H1 (cell line): ENCODE results near the gene CUBN. TPM values are rescaled to one million over a fixed set of nuclear protein-coding genes. Genes with fewer than 3 reads are reported as not detected.

ENCODE experiments used
- CTCF ChIA-PET: fragments of 300-600 bp; sonication (Branson Sonifier 250); formaldehyde crosslinking; loops from one replicate; lab custom pipeline; 2021; ENCODE audit not compliant: partially characterized antibody; lab: Charles Lee
- POLR2A ChIA-PET: fragments of 300-600 bp; sonication (Branson Sonifier 250); formaldehyde crosslinking; loops from one replicate; lab custom pipeline; 2021; ENCODE audit warnings: inconsistent platforms; ENCODE audit not compliant: partially characterized antibody; lab: Charles Lee
- DNase-seq, 2 experiments: peaks; one replicate each; pipeline versions ENCODE4 v3.0.0 to v3.0.0-alpha.2; 2010 to 2022; ENCODE audit warnings: low spot score in 2 of 2, low read depth in 1 of 2, mixed read lengths in 1 of 2
- FAIRE-seq: peaks from 2 replicates; lab custom pipeline; 2011; peaks lifted over from hg19 to GRCh38; lab: Jason Lieb, UNC
- H2AFZ ChIP-seq: 2 replicates; pipeline ENCODE4 v1.8.1; 2012; ENCODE audit warnings: low read length, inconsistent platforms
- H2AK5ac ChIP-seq: 2 replicates; pipeline ENCODE4 v1.6.1; 2013; ENCODE audit warnings: low read depth, low read length
- H2BK120ac ChIP-seq: replicated peaks from 2 replicates; pipeline ENCODE3; 2013; ENCODE audit warnings: low read depth, low read length, inconsistent platforms
- H2BK12ac ChIP-seq: 2 replicates; pipeline ENCODE4 v1.6.1; 2013; ENCODE audit warnings: low read depth, low read length
- H2BK15ac ChIP-seq: 2 replicates; pipeline ENCODE4 v1.6.1; 2013; ENCODE audit warnings: low read length
- H2BK20ac ChIP-seq: 2 replicates; pipeline ENCODE4 v1.6.1; 2013; ENCODE audit warnings: low read length
- H2BK5ac ChIP-seq: 2 replicates; pipeline ENCODE4 v1.6.1; 2013; ENCODE audit warnings: low read depth, low read length
- H3K14ac ChIP-seq: 2 replicates; pipeline ENCODE4 v1.6.1; 2013; ENCODE audit warnings: inconsistent platforms; ENCODE audit not compliant: insufficient read length
- H3K18ac ChIP-seq: 2 replicates; pipeline ENCODE4 v1.6.1; 2013; ENCODE audit warnings: low read length; ENCODE audit errors: extremely low read depth
- H3K23ac ChIP-seq: 2 replicates; pipeline ENCODE4 v1.6.1; 2013; ENCODE audit warnings: inconsistent platforms; ENCODE audit not compliant: insufficient read length
- H3K23me2 ChIP-seq: 2 replicates; pipeline ENCODE4 v1.6.1; 2013; ENCODE audit warnings: low read depth, low read length
- H3K27ac ChIP-seq: 2 replicates; pipeline ENCODE4 v1.6.1; 2011; ENCODE audit warnings: low read depth, low read length, inconsistent platforms
- H3K27me3 ChIP-seq, 4 experiments: replicated peaks in 1 of 4; 1 replicate in 1 of 4; 2 replicates in 3 of 4; pipeline versions ENCODE4 v1.6.1 to v1.8.1; 2011 to 2013; ENCODE audit warnings: low read length in 3 of 4, mild to moderate bottlenecking in 3 of 4, inconsistent platforms in 2 of 4, mixed read lengths in 2 of 4, moderate library complexity in 1 of 4; ENCODE audit not compliant: control insufficient read depth in 3 of 4, insufficient read depth in 3 of 4; ENCODE audit errors: extremely low read depth in 1 of 4
- H3K36me3 ChIP-seq, 4 experiments: 2 replicates each; pipeline versions ENCODE4 v1.6.1 to v1.8.1; 2011 to 2013; ENCODE audit warnings: mild to moderate bottlenecking in 4 of 4, low read length in 3 of 4, moderate library complexity in 2 of 4, control low read depth in 1 of 4, inconsistent platforms in 1 of 4; ENCODE audit not compliant: insufficient read depth in 4 of 4, control insufficient read depth in 2 of 4
- H3K4ac ChIP-seq: replicated peaks from 2 replicates; pipeline ENCODE3; 2013; ENCODE audit warnings: low read length, low read depth, mixed read lengths, inconsistent platforms; ENCODE audit not compliant: insufficient read length
- H3K4me1 ChIP-seq, 4 experiments: replicated peaks in 1 of 4; 1 replicate in 1 of 4; 2 replicates in 3 of 4; pipeline versions ENCODE4 v1.6.1 to v1.8.1; 2011 to 2013; ENCODE audit warnings: low read length in 3 of 4, inconsistent platforms in 2 of 4, mixed read lengths in 1 of 4; ENCODE audit not compliant: insufficient read depth in 4 of 4, control insufficient read depth in 3 of 4
- H3K4me2 ChIP-seq, 2 experiments: 2 replicates each; pipeline versions ENCODE4 v1.6.1 to v1.8.1; 2011 to 2013; ENCODE audit warnings: low read depth in 2 of 2, low read length in 2 of 2, control low read depth in 1 of 2, inconsistent platforms in 1 of 2, mild to moderate bottlenecking in 1 of 2; ENCODE audit not compliant: insufficient read depth in 1 of 2
- H3K4me3 ChIP-seq, 4 experiments: fragments of 200-600, 300-600 bp in 1 of 4; sonication (generic), shearing (Covaris generic), sonication (Bioruptor Twin) in 1 of 4; 2 replicates each; pipeline versions ENCODE4 v1.5.1 to v1.8.1; 2011 to 2016; ENCODE audit warnings: low read length in 4 of 4, low read depth in 3 of 4, control low read depth in 2 of 4, inconsistent platforms in 2 of 4, mild to moderate bottlenecking in 2 of 4, mixed read lengths in 1 of 4, moderate library complexity in 1 of 4; ENCODE audit not compliant: insufficient read depth in 2 of 4; ENCODE audit errors: extremely low read depth in 1 of 4
- H3K56ac ChIP-seq: replicated peaks from 2 replicates; pipeline ENCODE3; 2013; ENCODE audit warnings: low read depth, mild to moderate bottlenecking, mixed read lengths, low read length, inconsistent platforms; ENCODE audit not compliant: insufficient read length
- H3K79me1 ChIP-seq: 2 replicates; pipeline ENCODE4 v1.6.1; 2013; ENCODE audit warnings: low read depth, low read length, control low read depth
- H3K79me2 ChIP-seq, 2 experiments: 2 replicates each; pipeline versions ENCODE4 v1.6.1 to v1.8.1; 2012 to 2013; ENCODE audit warnings: low read length in 2 of 2, mild to moderate bottlenecking in 2 of 2, inconsistent platforms in 1 of 2; ENCODE audit not compliant: insufficient read depth in 2 of 2, control insufficient read depth in 1 of 2
- H3K9ac ChIP-seq, 4 experiments: replicated peaks in 1 of 4; 1 replicate in 1 of 4; 2 replicates in 3 of 4; pipeline versions ENCODE4 v1.6.1 to v1.8.1; 2011 to 2013; ENCODE audit warnings: low read depth in 3 of 4, low read length in 3 of 4, control low read depth in 2 of 4, mild to moderate bottlenecking in 2 of 4, moderate library complexity in 2 of 4, inconsistent platforms in 1 of 4; ENCODE audit errors: extremely low read depth in 1 of 4
- H3K9me3 ChIP-seq, 2 experiments: 2 replicates each; pipeline versions ENCODE4 v1.6.1 to v1.8.1; 2012 to 2013; ENCODE audit warnings: mild to moderate bottlenecking in 2 of 2, moderate library complexity in 2 of 2, control low read depth in 1 of 2, inconsistent platforms in 1 of 2, low read depth in 1 of 2, low read length in 1 of 2, mixed read lengths in 1 of 2; ENCODE audit not compliant: insufficient read depth in 2 of 2
- H4K20me1 ChIP-seq, 2 experiments: replicated peaks in 1 of 2; 2 replicates each; pipeline versions ENCODE3 to v1.8.1; 2011 to 2013; ENCODE audit warnings: inconsistent platforms in 2 of 2, low read length in 2 of 2, mild to moderate bottlenecking in 1 of 2; ENCODE audit not compliant: insufficient read depth in 2 of 2, control insufficient read depth in 1 of 2
- H4K5ac ChIP-seq: 2 replicates; pipeline ENCODE4 v1.6.1; 2013; ENCODE audit warnings: low read length, low read depth, mixed read lengths, inconsistent platforms; ENCODE audit not compliant: insufficient read length
- H4K8ac ChIP-seq: 2 replicates; pipeline ENCODE4 v1.8.0; 2013; ENCODE audit warnings: mild to moderate bottlenecking, moderate library complexity, low read length, inconsistent platforms; ENCODE audit not compliant: insufficient read depth; ENCODE audit errors: extremely low read depth
- H4K91ac ChIP-seq: replicated peaks from 2 replicates; pipeline ENCODE3; 2013; ENCODE audit warnings: low read length, mixed read lengths, inconsistent platforms; ENCODE audit not compliant: insufficient read length
- ASH2L ChIP-seq: fragments of 200-600, 300-600 bp; sonication (generic); IDR thresholded peaks from one replicate; pipeline ENCODE4 v1.7.1; 2017; ENCODE audit warnings: low read length
- BRCA1 ChIP-seq: IDR thresholded peaks from 2 replicates; pipeline ENCODE4 v1.6.1; 2012; ENCODE audit warnings: low read depth, low read length, improper control_type of control experiment
- CREB1 ChIP-seq: IDR thresholded peaks from 2 replicates; pipeline ENCODE4 v1.6.1; 2012; ENCODE audit warnings: inconsistent platforms
- E2F6 ChIP-seq: IDR thresholded peaks from 2 replicates; pipeline ENCODE4 v1.6.1; 2012; ENCODE audit warnings: inconsistent platforms
- EGR1 ChIP-seq: IDR thresholded peaks from 2 replicates; pipeline ENCODE4 v1.6.1; 2011; ENCODE audit warnings: low read depth, low read length, borderline replicate concordance
- POLR2AphosphoS5 ChIP-seq: IDR thresholded peaks from 2 replicates; pipeline ENCODE4 v1.6.1; 2011; ENCODE audit warnings: low read depth, low read length
- RAD21 ChIP-seq, 2 experiments: IDR thresholded peaks in 1 of 2; conservative IDR thresholded peaks in 1 of 2; 2 replicates each; pipeline ENCODE4 v1.6.1; 2011; ENCODE audit warnings: low read depth in 2 of 2, low read length in 2 of 2, improper control_type of control experiment in 1 of 2, inconsistent platforms in 1 of 2, mild to moderate bottlenecking in 1 of 2, moderate library complexity in 1 of 2
- SIN3A ChIP-seq, 2 experiments: IDR thresholded peaks in 1 of 2; conservative IDR thresholded peaks in 1 of 2; 2 replicates each; pipeline ENCODE4 v1.6.1; 2011 to 2012; ENCODE audit warnings: low read length in 2 of 2, improper control_type of control experiment in 1 of 2, low read depth in 1 of 2, mild to moderate bottlenecking in 1 of 2
- SP4 ChIP-seq: IDR thresholded peaks from 2 replicates; pipeline ENCODE4 v1.6.1; 2012; ENCODE audit warnings: low read length, inconsistent platforms
- TEAD4 ChIP-seq: IDR thresholded peaks from 2 replicates; pipeline ENCODE4 v1.6.1; 2012; ENCODE audit warnings: low read depth, low read length, inconsistent platforms, mixed read lengths
- WGBS, 2 experiments: shearing (Covaris generic) in 1 of 2; methylation state at CpG; one replicate each; pipeline versions ENCODE4 v1.1.6 to v1.1.7; 2013 to 2015; ENCODE audit warnings: low lambda C conversion rate in 2 of 2, mixed read lengths in 2 of 2, inconsistent platforms in 1 of 2, low coverage in 1 of 2, missing lambda C conversion rate in 1 of 2; ENCODE audit not compliant: insufficient replicate concordance in 2 of 2, insufficient coverage in 1 of 2, insufficient read length in 1 of 2; ENCODE audit errors: extremely low coverage in 1 of 2, missing lambda C conversion rate in 1 of 2; 5-methylcytosine and 5-hydroxymethylcytosine counted together
- polyA plus RNA-seq, 7 experiments: library from polyadenylated mRNA; depleted of rRNA in 3 of 7; stranded (reverse) in 5 of 7; unstranded in 2 of 7; fragments of >200 nt in 5 of 7; fragments of 200-250 nt in 2 of 7; gene quantifications; 1 replicate in 5 of 7; 2 replicates in 1 of 7; 4 replicates in 1 of 7; pipeline versions ENCODE4 v1.2.1 to v1.2.3, GENCODE V29; 2011 to 2013; ENCODE audit warnings: missing spikeins in 2 of 7, mixed read lengths in 2 of 7
- total RNA-seq: library from RNA; stranded (reverse); fragmentation: NEBNext Ultra II Directional; extraction: Animal tissue kit (Norgen Biotek cat#: 25700); gene quantifications from 2 replicates; pipeline ENCODE4 v1.2.1, GENCODE V29; 2021

The CUBN gene
- total and polyA plus RNA-seq, 2 of the 8 experiments (the other 6 are each of a cell fraction or from before 2014, with no cell fraction given), result 0.04 to 0.08 TPM

- no peaks in the 10 kb centered on the region for H3K79me1 ChIP-seq
- peaks cover 2% of the 10 kb centered on the region; the same call in 1 of the 2 replicates for H3K23me2 ChIP-seq
- no peak overlapping the region for H4K8ac ChIP-seq
- H3K27ac ChIP-seq, result no peak overlapping the region
- no peaks in the 10 kb centered on the region for H3K9me3 ChIP-seq
- no peak overlapping the region for H3K9ac ChIP-seq
- H2BK5ac ChIP-seq, result no peak overlapping the region
- H3K4me1 ChIP-seq, result peaks cover 0 to 6% (median 0%) of the 10 kb centered on the region in 4 experiments; a peak in 1 of 7 replicates
- FAIRE-seq (no peak), DNase-seq (no peak)
- ChIA-PET POLR2A (interaction anchor here (0.6 kb wide), 1 partner anchor 21 kb away, joined by 3 read pairs; no protein-coding TSS in a partner anchor), CTCF (interaction anchor here (1.5 to 1.7 kb wide), 2 partner anchors 17 to 20 kb away, joined by 3 to 4 read pairs; no protein-coding TSS in a partner anchor)
- no peak overlapping the region for H3K14ac ChIP-seq
- no peak overlapping the region for H3K18ac ChIP-seq
- no peak overlapping the region for H3K4me3 ChIP-seq
- no peak overlapping the region for H2BK120ac ChIP-seq
- no peaks in the 10 kb centered on the region for H4K20me1 ChIP-seq
- H2BK12ac ChIP-seq, result no peak overlapping the region
- H2BK20ac ChIP-seq, result no peak overlapping the region
- no peak overlapping the region for H2BK15ac ChIP-seq
- no peak overlapping the region for H3K56ac ChIP-seq
- no peak overlapping the region for H2AK5ac ChIP-seq
- no peaks in the 10 kb centered on the region for H3K36me3 ChIP-seq
- H3K27me3 ChIP-seq, result peaks cover 0 to 2% (median 0%) of the 10 kb centered on the region in 4 experiments; a peak in 1 of 7 replicates
- no peak overlapping the region for H2AFZ ChIP-seq
- H4K5ac ChIP-seq, result no peak overlapping the region
- no peak overlapping the region for H3K4ac ChIP-seq
- 90% methylated on average over 8 of the region's 8 CpGs; no CpG with 5 or more reads in 1 of the 2 experiments for whole genome bisulfite sequencing, 2 experiments
- no peak overlapping the region for H3K4me2 ChIP-seq
- no peak overlapping the region for H4K91ac ChIP-seq
- H3K79me2 ChIP-seq, result no peaks in the 10 kb centered on the region
- no peak overlapping the region for H3K23ac ChIP-seq
- TF ChIP-seq TEAD4 (no peak), SIN3A (conservative IDR thresholded peaks at IDR 0.05 in 1 of 2, IDR thresholded peaks at IDR 0.05 in 1 of 2; ENCODE audit: low read depth in 1 of 2, low read length in 2 of 2) (no peak), SP4 (no peak), RAD21 (IDR thresholded peaks at IDR 0.05 in 1 of 2, conservative IDR thresholded peaks at IDR 0.05 in 1 of 2; ENCODE audit: low read depth in 2 of 2, low read length in 2 of 2) (no peak), ASH2L (no peak), CREB1 (no peak), EGR1 (no peak), POLR2AphosphoS5 (no peak), BRCA1 (no peak), E2F6 (no peak)
These were observed 186.0 kb downstream of the CUBN start for GRCh38 chr10:16943295-16944285.
